RPMI7951 (cell line): ENCODE measurements around the gene PPP1R1B. TPM values are rescaled to one million over a fixed set of nuclear protein-coding genes. Genes with fewer than 3 reads are reported as not detected.
A peak's percentile ranks its signal among the peaks of the same experiment; 100 is the strongest.

Experiments used
- DNase-seq: peaks from one replicate; pipeline ENCODE4 v3.0.0-alpha.2; 2012; ENCODE audit warnings: low read depth
- total RNA-seq: library from RNA; depleted of rRNA; stranded (reverse); fragments of >200 nt; shearing (Covaris generic); gene quantifications from 2 replicates; pipeline ENCODE4 v1.2.3, GENCODE V29; 2014

The PPP1R1B gene
- total RNA-seq, 1 experiment from 2014 or later: 0.48 TPM

- DNase-seq: no peak
Measured at GRCh38 chr17:39615434-39615833, 11.3 kb upstream of the PPP1R1B start.

- no peak for DNase-seq
Measured at GRCh38 chr17:39617100-39617445, 9.7 kb upstream of the PPP1R1B start.

GRCh38 chr17:39617446-39618245 lies 9.1 kb upstream of the PPP1R1B start:
- peak; percentile 67 for DNase-seq

- DNase-seq: peak; percentile 12
Measured at GRCh38 chr17:39618246-39618913, 8.4 kb upstream of the PPP1R1B start.

- no peak for DNase-seq
Measured at GRCh38 chr17:39618956-39619785, 7.6 kb upstream of the PPP1R1B start.

GRCh38 chr17:39619786-39620101 lies 7.0 kb upstream of the PPP1R1B start:
- no peak for DNase-seq

GRCh38 chr17:39621523-39622379 lies 5.0 kb upstream of the PPP1R1B start:
- DNase-seq: peak; percentile 79

GRCh38 chr17:39622380-39623006 lies 4.3 kb upstream of the PPP1R1B start:
- peak; percentile 54 for DNase-seq

GRCh38 chr17:39623356-39623950 lies 3.3 kb upstream of the PPP1R1B start:
- peak; percentile 56 for DNase-seq

- no peak for DNase-seq
Measured at GRCh38 chr17:39624313-39624712, 2.4 kb upstream of the PPP1R1B start.

GRCh38 chr17:39625198-39625785 lies 1.5 kb upstream of the PPP1R1B start:
- no peak for DNase-seq

GRCh38 chr17:39627047-39627711 lies 427 bp downstream of the PPP1R1B start:
- DNase-seq: no peak

- DNase-seq: no peak
Measured at GRCh38 chr17:39627712-39628516, 1.2 kb downstream of the PPP1R1B start.

GRCh38 chr17:39628655-39629493 lies 2.1 kb downstream of the PPP1R1B start:
- DNase-seq: no peak

- DNase-seq: no peak
Measured at GRCh38 chr17:39629494-39629880, 2.7 kb downstream of the PPP1R1B start.

GRCh38 chr17:39629898-39630297 lies 3.1 kb downstream of the PPP1R1B start:
- no peak for DNase-seq

GRCh38 chr17:39631403-39631802 lies 4.7 kb downstream of the PPP1R1B start:
- no peak for DNase-seq
